ENCODE results near the gene FMO1. TPM values are rescaled to one million over a fixed set of nuclear protein-coding genes. Genes with fewer than 3 reads are reported as not detected.
"Not testable (repeated sequence)": the region's sequence is repeated elsewhere in the genome, so short reads cannot be mapped to it uniquely, and the experiment has no call there.

The FMO1 gene
- total and polyA plus RNA-seq, 8 donors = 1.4 to 3.2 (median 2.2) TPM; not detected in 4

DNA sequence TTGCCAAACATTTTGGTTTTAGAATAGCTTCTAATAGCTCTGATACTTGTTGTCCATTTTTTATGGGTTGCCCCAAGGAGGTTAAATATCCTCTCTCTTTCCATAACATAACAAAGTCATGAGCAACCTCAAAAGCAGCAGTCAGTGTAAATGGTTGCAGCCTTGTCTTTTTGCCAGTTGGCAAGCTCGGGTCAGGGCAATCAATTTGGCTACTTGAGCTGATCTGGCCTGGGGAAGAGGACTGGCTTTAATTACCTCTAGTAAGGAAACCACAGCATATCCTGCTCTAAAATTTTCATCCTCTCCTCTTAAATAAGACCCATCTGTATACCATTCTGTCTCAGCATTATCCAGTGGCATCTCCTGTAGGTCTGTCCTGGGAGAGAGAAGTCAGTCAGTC, 44.5 kb downstream of the FMO1 start:
- TF ChIP-seq POLR2A (IDR thresholded peaks at IDR 0.05) (no peak), EP300 (IDR thresholded peaks at IDR 0.05) (no peak), POLR2AphosphoS5 (IDR thresholded peaks at IDR 0.05) (no peak)
- TF ChIP-seq, protein P1, sequence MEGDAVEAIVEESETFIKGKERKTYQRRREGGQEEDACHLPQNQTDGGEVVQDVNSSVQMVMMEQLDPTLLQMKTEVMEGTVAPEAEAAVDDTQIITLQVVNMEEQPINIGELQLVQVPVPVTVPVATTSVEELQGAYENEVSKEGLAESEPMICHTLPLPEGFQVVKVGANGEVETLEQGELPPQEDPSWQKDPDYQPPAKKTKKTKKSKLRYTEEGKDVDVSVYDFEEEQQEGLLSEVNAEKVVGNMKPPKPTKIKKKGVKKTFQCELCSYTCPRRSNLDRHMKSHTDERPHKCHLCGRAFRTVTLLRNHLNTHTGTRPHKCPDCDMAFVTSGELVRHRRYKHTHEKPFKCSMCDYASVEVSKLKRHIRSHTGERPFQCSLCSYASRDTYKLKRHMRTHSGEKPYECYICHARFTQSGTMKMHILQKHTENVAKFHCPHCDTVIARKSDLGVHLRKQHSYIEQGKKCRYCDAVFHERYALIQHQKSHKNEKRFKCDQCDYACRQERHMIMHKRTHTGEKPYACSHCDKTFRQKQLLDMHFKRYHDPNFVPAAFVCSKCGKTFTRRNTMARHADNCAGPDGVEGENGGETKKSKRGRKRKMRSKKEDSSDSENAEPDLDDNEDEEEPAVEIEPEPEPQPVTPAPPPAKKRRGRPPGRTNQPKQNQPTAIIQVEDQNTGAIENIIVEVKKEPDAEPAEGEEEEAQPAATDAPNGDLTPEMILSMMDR (IDR thresholded peaks at IDR 0.05) = no peak
- WGBS, 5 donors = 23 to 51% (median 47%) methylated on average over 1 of the region's 1 CpG
- no peak overlapping the region for H3K27ac ChIP-seq
- H3K9me3 ChIP-seq = no peaks in the 10 kb centered on the region
- DNase-seq = no peak
- no peaks in the 10 kb centered on the region for H3K4me1 ChIP-seq
- no peaks in the 10 kb centered on the region for H3K27me3 ChIP-seq
- intact Hi-C loops (cut with DNase I; ENCODE audit: low total_unique reads) = no loop called here
- H3K4me3 ChIP-seq = no peak overlapping the region
- H3K36me3 ChIP-seq = no peaks in the 10 kb centered on the region

DNA sequence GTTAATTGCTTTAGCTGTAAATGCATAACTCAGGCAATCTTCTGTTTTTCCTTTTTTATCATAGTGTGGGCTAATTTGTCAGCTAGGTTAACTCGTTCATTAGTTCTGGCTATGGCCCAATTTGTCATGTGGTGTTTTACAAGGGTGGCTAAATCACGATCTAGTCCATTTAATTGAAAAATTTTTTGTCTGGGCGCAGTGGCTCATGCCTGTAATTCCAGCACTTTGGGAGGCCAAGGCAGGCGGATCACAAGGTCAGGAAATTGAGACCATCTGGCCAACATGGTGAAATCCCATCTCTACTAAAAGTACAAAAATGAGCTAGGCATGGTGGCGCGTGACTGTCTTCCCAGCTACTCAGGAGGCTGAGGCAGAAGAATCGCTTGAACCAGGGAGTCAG, 47.1 kb downstream of the FMO1 start:
- intact Hi-C loops (cut with DNase I; ENCODE audit: low total_unique reads); DNase-seq: not testable (repeated sequence)
- 75 to 80% (median 77%) methylated on average over 7 of the region's 7 CpGs for WGBS, 5 donors

DNA sequence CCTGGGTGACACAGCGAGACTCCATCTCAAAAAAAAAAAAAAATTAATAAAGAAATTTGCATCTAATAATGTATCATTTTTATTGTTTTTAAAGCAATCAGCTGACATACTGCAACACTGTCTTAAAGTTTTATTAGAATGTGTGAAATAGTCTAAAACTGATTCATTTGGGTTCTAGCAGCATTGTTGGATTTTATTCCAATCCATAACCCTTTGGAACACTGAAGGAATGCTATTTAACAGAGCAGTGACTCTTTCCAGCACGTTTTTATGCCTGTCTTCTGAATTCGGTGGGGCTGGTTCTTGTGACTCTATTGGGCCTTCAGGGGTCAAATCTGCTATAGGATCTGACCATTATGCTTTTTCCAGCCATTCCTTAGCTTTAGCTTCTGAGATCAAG, 47.5 kb downstream of the FMO1 start:
- TF ChIP-seq EP300 (IDR thresholded peaks at IDR 0.05) (no peak), POLR2A (IDR thresholded peaks at IDR 0.05) (no peak), POLR2AphosphoS5 (IDR thresholded peaks at IDR 0.05) (no peak)
- TF ChIP-seq, protein P1 (IDR thresholded peaks at IDR 0.05) = no peak
- intact Hi-C loops (cut with DNase I; ENCODE audit: low total_unique reads) = no loop called here

More for the DNA sequence above, 47.1 kb downstream of the FMO1 start:
- H3K4me3 ChIP-seq, H3K4me1 ChIP-seq, H3K27me3 ChIP-seq, H3K36me3 ChIP-seq, H3K27ac ChIP-seq: not testable (repeated sequence)
- H3K9me3 ChIP-seq = peaks cover 0 to 12% (median 12%) of the 10 kb centered on the region in 4 donors

DNA sequence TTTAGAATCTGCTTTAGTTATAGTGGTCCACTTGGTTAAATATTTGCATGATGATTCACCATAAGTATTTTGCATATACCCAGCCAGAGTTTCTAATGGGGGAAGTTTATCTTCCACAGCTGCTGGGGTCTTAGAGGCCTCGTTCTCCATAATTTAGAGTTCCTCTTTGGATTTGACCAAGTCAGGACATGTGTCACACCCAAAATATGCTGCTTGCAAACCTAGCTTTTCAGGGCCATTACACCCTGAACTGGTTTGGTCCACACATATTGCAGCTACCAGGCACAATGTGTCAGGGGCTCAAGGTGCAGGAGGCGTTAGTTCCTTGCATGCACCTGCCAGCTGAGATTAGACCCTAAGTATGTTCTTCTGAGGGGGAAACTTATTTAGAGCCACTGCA, 48.6 kb downstream of the FMO1 start:
- TF ChIP-seq EP300 (IDR thresholded peaks at IDR 0.05) = no peak
- no peak for TF ChIP-seq POLR2A (IDR thresholded peaks at IDR 0.05)
- TF ChIP-seq POLR2AphosphoS5 (IDR thresholded peaks at IDR 0.05) = no peak
- TF ChIP-seq, protein P1 (IDR thresholded peaks at IDR 0.05) = no peak

More for the DNA sequence above, 47.5 kb downstream of the FMO1 start:
- 80 to 87% (median 84%) methylated on average over 3 of the region's 3 CpGs for WGBS, 5 donors
- DNase-seq = no peak
- no peak overlapping the region for H3K27ac ChIP-seq
- H3K9me3 ChIP-seq = peaks cover 0 to 16% (median 16%) of the 10 kb centered on the region in 4 donors
- H3K4me1 ChIP-seq = no peaks in the 10 kb centered on the region
- no peaks in the 10 kb centered on the region for H3K36me3 ChIP-seq
- H3K4me3 ChIP-seq = no peak overlapping the region
- no peaks in the 10 kb centered on the region for H3K27me3 ChIP-seq

DNA sequence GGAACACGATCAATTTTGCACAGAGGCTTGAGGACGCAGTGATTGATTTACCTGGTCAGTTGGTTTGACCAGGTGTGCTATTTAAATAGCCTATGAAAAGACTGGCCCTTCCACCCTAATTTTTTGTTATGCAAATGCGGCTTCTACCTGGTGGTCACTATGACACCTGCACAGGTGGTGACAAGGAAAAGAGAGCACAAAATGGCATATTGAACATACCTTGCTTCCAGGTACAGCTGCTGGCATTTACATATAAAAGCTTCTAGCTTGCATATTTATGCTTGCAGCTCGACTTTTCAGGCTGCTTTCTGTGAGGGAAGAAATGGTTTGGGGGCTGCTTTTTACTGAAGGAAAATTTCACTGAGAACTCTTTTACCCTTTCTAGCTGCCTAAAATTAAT, 50.4 kb downstream of the FMO1 start:
- peaks cover 0 to 22% (median 18%) of the 10 kb centered on the region in 4 donors for H3K9me3 ChIP-seq
- H3K4me1 ChIP-seq = no peaks in the 10 kb centered on the region
- 52 to 68% (median 57%) methylated on average over 4 of the region's 4 CpGs for WGBS, 5 donors
- H3K36me3 ChIP-seq = no peaks in the 10 kb centered on the region
- H3K27ac ChIP-seq = no peak overlapping the region
- intact Hi-C loops (cut with DNase I; ENCODE audit: low total_unique reads) = no loop called here
- H3K4me3 ChIP-seq = no peak overlapping the region
- TF ChIP-seq POLR2A (IDR thresholded peaks at IDR 0.05) (no peak), EP300 (IDR thresholded peaks at IDR 0.05) (no peak), POLR2AphosphoS5 (IDR thresholded peaks at IDR 0.05) (no peak)
- TF ChIP-seq, protein P1 (IDR thresholded peaks at IDR 0.05) = no peak
- H3K27me3 ChIP-seq = no peaks in the 10 kb centered on the region
- no peak for DNase-seq

More for the DNA sequence above, 48.6 kb downstream of the FMO1 start:
- H3K27me3 ChIP-seq = no peaks in the 10 kb centered on the region
- H3K9me3 ChIP-seq = peaks cover 0 to 22% (median 18%) of the 10 kb centered on the region in 4 donors
- DNase-seq = no peak
- H3K27ac ChIP-seq = no peak overlapping the region
- H3K36me3 ChIP-seq = no peaks in the 10 kb centered on the region
- intact Hi-C loops (cut with DNase I; ENCODE audit: low total_unique reads) = no loop called here
- WGBS, 5 donors = 67 to 88% (median 74%) methylated on average over 2 of the region's 2 CpGs
- H3K4me1 ChIP-seq = no peaks in the 10 kb centered on the region
- no peak overlapping the region for H3K4me3 ChIP-seq

Data from stomach (tissue), 9 donors.